ENCODE measurements around the gene TMEM89.

Gene TMEM89

GRCh38 chr3:48621461-48621869 lies at the start of gene TMEM89:
TMEM89 (minus strand) TSS chr3:48621769; CDS start chr3:48621756, 13 bp downstream.
- Mint-ChIP-seq H3K4me3 (no peak within 1 kb of the TSS), H3K36me3 (ENCODE audit: low read depth) (peaks cover 52% of the 10 kb centered on the region), H3K27me3 (ENCODE audit: low read depth, poor library complexity) (peaks cover 3% of the 10 kb centered on the region), H3K9me3 (peaks cover 15% of the 10 kb centered on the region), H3K4me1 (peaks cover 48% of the 10 kb centered on the region), H3K27ac (no peak within 1 kb of the TSS)
- TF ChIP-seq CTCF (IDR thresholded peaks at IDR 0.05) = no peak
- no peak for DNase-seq

- no peak for TF ChIP-seq CTCF (IDR thresholded peaks at IDR 0.05)
- no peak overlapping the region for H3K4me3 Mint-ChIP-seq
- H3K4me1 Mint-ChIP-seq = peaks cover 18% of the 10 kb centered on the region
- DNase-seq = no peak
- no peak overlapping the region for H3K27ac Mint-ChIP-seq
- H3K9me3 Mint-ChIP-seq = no peaks in the 10 kb centered on the region
- H3K27me3 Mint-ChIP-seq (ENCODE audit: low read depth, poor library complexity) = no peaks in the 10 kb centered on the region
- H3K36me3 Mint-ChIP-seq (ENCODE audit: low read depth) = peaks cover 31% of the 10 kb centered on the region
Measured at GRCh38 chr3:48664929-48665328, 43.4 kb upstream of the TMEM89 start.

GRCh38 chr3:48664313-48664644 lies 42.7 kb upstream of the TMEM89 start:
- peaks cover 18% of the 10 kb centered on the region for H3K4me1 Mint-ChIP-seq
- H3K36me3 Mint-ChIP-seq (ENCODE audit: low read depth) = peaks cover 31% of the 10 kb centered on the region
- DNase-seq = no peak
- peak overlapping the region; percentile 98 for H3K4me3 Mint-ChIP-seq
- no peaks in the 10 kb centered on the region for H3K9me3 Mint-ChIP-seq
- no peak for TF ChIP-seq CTCF (IDR thresholded peaks at IDR 0.05)
- H3K27me3 Mint-ChIP-seq (ENCODE audit: low read depth, poor library complexity) = no peaks in the 10 kb centered on the region
- H3K27ac Mint-ChIP-seq = peak overlapping the region; percentile 94

- DNase-seq = peak; percentile 98
- peak; percentile 83 for TF ChIP-seq CTCF (IDR thresholded peaks at IDR 0.05)
- Mint-ChIP-seq H3K27me3 (ENCODE audit: low read depth, poor library complexity) (no peaks in the 10 kb centered on the region), H3K4me1 (peaks cover 18% of the 10 kb centered on the region), H3K4me3 (peak overlapping the region; percentile 98), H3K9me3 (peaks cover 3% of the 10 kb centered on the region), H3K36me3 (ENCODE audit: low read depth) (peaks cover 36% of the 10 kb centered on the region), H3K27ac (peak overlapping the region; percentile 100)
Measured at GRCh38 chr3:48663489-48664312, 42.1 kb upstream of the TMEM89 start.

GRCh38 chr3:48662753-48663488 lies 41.4 kb upstream of the TMEM89 start, which contains the start of gene CELSR3:
CELSR3 (minus strand) TSS chr3:48662886; CDS start chr3:48662634, 252 bp downstream.
- Mint-ChIP-seq H3K4me1 (peaks cover 18% of the 10 kb centered on the region), H3K27me3 (ENCODE audit: low read depth, poor library complexity) (no peaks in the 10 kb centered on the region), H3K9me3 (peaks cover 4% of the 10 kb centered on the region), H3K27ac (peak within 1 kb of the TSS; percentile 100), H3K4me3 (peak within 1 kb of the TSS; percentile 98), H3K36me3 (ENCODE audit: low read depth) (peaks cover 36% of the 10 kb centered on the region)
- TF ChIP-seq CTCF (IDR thresholded peaks at IDR 0.05) = no peak
- DNase-seq = peak; percentile 86
